Esophagus squamous epithelium (tissue), 5 donors: ENCODE measurements around the gene CNTRL. TPM values are rescaled to one million over a fixed set of nuclear protein-coding genes. Genes with fewer than 3 reads are reported as not detected.

Source experiments
- DNase-seq: peaks from one replicate; lab custom pipeline; 2025; lab: John Stamatoyannopoulos, UW
- H3K27ac ChIP-seq, 4 donors: fragments of 200-600 bp; sonication (generic); one replicate each; pipeline ENCODE4 v1.5.1; 2016 to 2019; ENCODE audit warnings: mild to moderate bottlenecking in 1 of 4
- H3K27me3 ChIP-seq, 4 donors: fragments of 200-600 bp; sonication (generic); 1 replicate in 3 of 4; 2 replicates in 1 of 4; pipeline versions ENCODE4 v1.5.1 to v1.6.0; 2017 to 2021; ENCODE audit warnings: antibody characterized with exemption in 1 of 4
- H3K36me3 ChIP-seq, 3 donors: fragments of 200-600 bp; sonication (generic); one replicate each; pipeline ENCODE4 v1.5.1; 2016 to 2019
- H3K4me1 ChIP-seq, 3 donors: fragments of 200-600 bp; sonication (generic); one replicate each; pipeline ENCODE4 v1.5.1; 2017 to 2019
- H3K4me3 ChIP-seq, 4 donors: fragments of 200-600 bp; sonication (generic); 1 replicate in 3 of 4; 2 replicates in 1 of 4; pipeline ENCODE4 v1.5.1; 2016 to 2019; ENCODE audit warnings: mild to moderate bottlenecking in 2 of 4, moderate library complexity in 1 of 4
- H3K9me3 ChIP-seq, 3 donors: fragments of 200-600 bp; sonication (generic); one replicate each; pipeline ENCODE4 v1.5.1; 2016 to 2019
- CTCF ChIP-seq, 6 experiments: fragments of 450-650 bp in 4 of 6; fragments of 200-600 bp in 2 of 6; sonication (generic) in 2 of 6; IDR thresholded peaks; one replicate each; pipeline ENCODE4 v1.5.1; 2016 to 2019; ENCODE audit warnings: antibody characterized with exemption in 6 of 6, mild to moderate bottlenecking in 4 of 6, moderate library complexity in 4 of 6
- POLR2A ChIP-seq, 4 donors: fragments of 450-650 bp; IDR thresholded peaks; one replicate each; pipeline ENCODE4 v1.6.1; 2017; ENCODE audit warnings: antibody characterized with exemption in 4 of 4, mild to moderate bottlenecking in 4 of 4, moderate library complexity in 3 of 4
- WGBS, 2 donors: methylation state at CpG; one replicate each; pipeline ENCODE4 v1.1.5; 2018; 5-methylcytosine and 5-hydroxymethylcytosine counted together
- intact Hi-C: fragments of 100-400 bp; cut with DNase I; formaldehyde crosslinking; loops from one replicate; pipeline ENCODE4 v1.15.0; 2022
- total RNA-seq, 4 donors: library from RNA; depleted of rRNA; stranded (reverse); fragments of >200 nt; gene quantifications; one replicate each; pipeline ENCODE4 v1.1.0, GENCODE V29; 2016
- donor health status: DM: yes; HTN: yes; CAD: no.

CNTRL gene
- total RNA-seq, 4 donors from 2014 or later, result 7.2 to 15.3 (median 8.0) TPM

GRCh38 chr9:121059998-121060636 lies 14.6 kb upstream of the CNTRL start:
- H3K4me1 ChIP-seq, result peaks cover 0 to 15% (median 0%) of the 10 kb centered on the region in 3 donors
- intact Hi-C loops, result loop anchor here (10.0 kb wide), 1 partner anchor 75 kb away; no protein-coding TSS in a partner anchor

GRCh38 chr9:121066850-121067249 lies 7.9 kb upstream of the CNTRL start:
- intact Hi-C loops, result no loop called here
- DNase-seq, result no peak
- H3K27ac ChIP-seq, result no peak overlapping the region
- H3K4me1 ChIP-seq, result no peaks in the 10 kb centered on the region
- TF ChIP-seq POLR2A (IDR thresholded peaks at IDR 0.05), result no peak
- no peak for TF ChIP-seq CTCF (IDR thresholded peaks at IDR 0.05)
- H3K4me3 ChIP-seq, result no peak overlapping the region
- WGBS, 2 donors, result 94 to 100% methylated on average over 1 of the region's 1 CpG
- peaks cover 0 to 12% (median 0%) of the 10 kb centered on the region in 3 donors for H3K36me3 ChIP-seq
- no peaks in the 10 kb centered on the region for H3K9me3 ChIP-seq
- no peaks in the 10 kb centered on the region for H3K27me3 ChIP-seq

More at GRCh38 chr9:121059998-121060636, 14.6 kb upstream of the CNTRL start:
- Histone ChIP-seq H3K4me3 (no peak overlapping the region), H3K27me3 (no peaks in the 10 kb centered on the region), H3K27ac (no peak overlapping the region), H3K36me3 (no peaks in the 10 kb centered on the region), H3K9me3 (no peaks in the 10 kb centered on the region)
- no peak for DNase-seq
- TF ChIP-seq CTCF (IDR thresholded peaks at IDR 0.05), result peak; percentile 25 to 83 (median 73)
- no peak for TF ChIP-seq POLR2A (IDR thresholded peaks at IDR 0.05)
- WGBS, 2 donors, result 20 to 21% methylated on average over 6 of the region's 6 CpGs

- TF ChIP-seq CTCF (IDR thresholded peaks at IDR 0.05) (no peak), POLR2A (IDR thresholded peaks at IDR 0.05) (no peak)
- Histone ChIP-seq H3K27ac (no peak overlapping the region), H3K4me1 (peaks cover 0 to 6% (median 4%) of the 10 kb centered on the region in 3 donors), H3K9me3 (no peaks in the 10 kb centered on the region), H3K36me3 (peaks cover 0 to 12% (median 0%) of the 10 kb centered on the region in 3 donors), H3K27me3 (no peaks in the 10 kb centered on the region), H3K4me3 (no peak overlapping the region)
- intact Hi-C loops, result no loop called here
- WGBS, 2 donors, result 61 to 76% methylated on average over 2 of the region's 2 CpGs
- DNase-seq, result no peak
Measured at GRCh38 chr9:121067640-121068039, 7.1 kb upstream of the CNTRL start.

GRCh38 chr9:121069396-121069795 lies 5.4 kb upstream of the CNTRL start:
- WGBS, 2 donors, result 83 to 93% methylated on average over 1 of the region's 1 CpG

More at GRCh38 chr9:121069396-121069795, 5.4 kb upstream of the CNTRL start:
- intact Hi-C loops, result no loop called here
- no peaks in the 10 kb centered on the region for H3K27me3 ChIP-seq
- H3K27ac ChIP-seq, result no peak overlapping the region
- no peaks in the 10 kb centered on the region for H3K9me3 ChIP-seq
- peaks cover 11 to 24% (median 21%) of the 10 kb centered on the region in 3 donors for H3K4me1 ChIP-seq
- H3K36me3 ChIP-seq, result peaks cover 0 to 12% (median 0%) of the 10 kb centered on the region in 3 donors
- TF ChIP-seq CTCF (IDR thresholded peaks at IDR 0.05) (no peak), POLR2A (IDR thresholded peaks at IDR 0.05) (no peak)
- DNase-seq, result no peak
- no peak overlapping the region for H3K4me3 ChIP-seq
